GM19463 (cell line): ENCODE results near the gene PHACTR2.

Source experiments
- ATAC-seq: cut with Tn5 transposase; IDR thresholded peaks from one replicate; pipeline ENCODE4 v1.9.1; 2021; ENCODE audit warnings: mild to moderate bottlenecking, moderate library complexity; ENCODE audit not compliant: unreplicated experiment

The PHACTR2 gene

DNA sequence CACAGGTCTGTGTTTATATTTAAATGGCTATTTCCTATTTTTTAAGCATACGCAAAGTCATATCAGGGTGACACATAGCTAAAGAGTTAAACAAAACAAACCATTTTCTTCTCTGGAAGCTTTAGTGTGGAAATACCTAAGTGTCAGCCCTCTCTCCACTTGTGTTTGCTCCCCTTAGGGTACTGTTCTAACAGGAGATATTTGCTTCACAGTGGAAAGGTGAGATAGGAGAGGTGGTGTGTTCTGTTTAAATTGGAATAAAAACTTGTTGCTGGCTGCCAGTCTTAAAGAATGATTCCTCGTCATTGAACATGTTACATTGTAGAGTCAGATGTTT lies 18.9 kb downstream of the PHACTR2 start:
- no peak for ATAC-seq

DNA sequence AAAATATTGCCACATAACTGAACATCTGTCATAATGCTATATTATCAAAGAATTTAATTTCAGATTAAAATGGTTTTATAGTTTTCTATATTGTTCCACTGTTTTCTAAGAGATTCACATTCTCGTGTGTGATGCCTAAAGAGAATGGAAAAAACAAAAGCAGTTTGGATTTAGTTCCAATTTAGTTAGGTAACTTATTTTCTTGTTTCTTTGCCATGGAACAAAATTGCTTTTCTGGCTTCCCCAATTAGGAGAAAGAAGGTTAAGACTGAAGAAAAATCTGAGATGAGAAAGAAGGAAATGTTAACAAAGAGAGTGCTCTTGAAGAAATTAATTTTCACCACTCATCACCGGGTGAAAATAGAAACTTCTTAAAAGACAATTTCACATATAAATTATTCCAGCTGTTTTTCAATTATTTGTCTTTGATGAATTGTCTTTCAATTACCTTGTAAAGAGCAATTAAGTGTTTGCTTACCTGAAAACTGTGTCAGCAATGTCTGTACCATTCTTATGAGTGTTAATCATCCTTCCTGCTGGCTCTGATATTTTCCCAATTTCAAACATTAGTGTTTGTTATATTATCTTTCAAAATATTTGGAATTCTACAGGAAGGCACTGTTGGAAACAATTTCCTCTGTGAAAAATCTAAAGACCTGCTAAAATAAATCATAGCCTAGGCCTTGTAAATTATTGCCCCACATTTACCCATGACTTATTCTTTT lies 19.5 kb downstream of the PHACTR2 start:
- ATAC-seq, result no peak

DNA sequence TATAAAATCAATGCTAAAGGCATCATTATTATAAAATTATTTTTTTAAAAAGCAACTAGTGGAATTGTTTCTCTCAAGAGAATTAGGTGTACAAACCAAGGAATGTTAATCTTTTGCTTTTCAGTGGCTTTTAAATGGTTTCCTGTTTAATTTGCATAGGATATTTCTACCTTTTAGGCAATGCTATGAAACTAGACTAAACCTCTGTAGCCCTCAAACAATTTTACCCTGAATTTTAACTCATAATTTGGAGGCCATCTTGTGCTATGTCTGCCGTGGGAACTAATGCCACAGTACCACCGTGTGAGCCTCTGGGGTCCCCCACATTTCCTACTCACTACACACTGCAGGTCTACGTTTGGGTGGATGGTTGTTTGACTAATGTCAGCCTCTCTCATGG lies 20.6 kb downstream of the PHACTR2 start:
- no peak for ATAC-seq

DNA sequence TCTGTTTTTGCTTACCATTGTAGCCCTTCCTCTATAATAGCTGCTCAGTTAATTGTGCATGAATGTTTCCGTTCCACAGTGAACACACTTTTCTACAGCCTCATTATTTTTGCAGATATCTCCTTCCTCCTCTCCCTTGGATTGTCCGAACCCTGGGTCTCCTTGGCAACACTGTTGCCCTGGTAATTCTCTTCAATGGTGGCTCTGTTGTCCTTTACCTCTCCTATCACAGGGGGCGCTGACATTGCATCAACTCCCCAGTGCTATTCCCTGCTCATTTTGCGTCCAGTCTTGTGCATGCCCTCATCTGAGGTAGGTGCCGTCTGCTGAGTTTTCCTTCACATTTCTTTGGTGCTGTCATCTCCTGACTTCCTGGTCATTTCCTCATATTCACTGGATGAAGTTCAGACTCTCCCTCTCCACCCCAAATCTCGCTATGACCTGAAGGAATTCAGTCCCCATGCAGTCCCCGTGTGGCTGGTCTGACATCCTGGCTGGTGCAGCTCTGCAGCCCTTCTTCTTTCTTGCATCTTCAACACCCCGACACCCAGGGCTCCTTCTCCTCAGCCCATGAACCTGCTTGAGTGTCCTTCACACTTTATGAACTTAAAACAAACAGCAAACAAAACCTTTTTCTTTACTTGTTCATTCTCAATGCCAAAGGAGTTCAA lies 21.1 kb downstream of the PHACTR2 start:
- ATAC-seq, result no peak

DNA sequence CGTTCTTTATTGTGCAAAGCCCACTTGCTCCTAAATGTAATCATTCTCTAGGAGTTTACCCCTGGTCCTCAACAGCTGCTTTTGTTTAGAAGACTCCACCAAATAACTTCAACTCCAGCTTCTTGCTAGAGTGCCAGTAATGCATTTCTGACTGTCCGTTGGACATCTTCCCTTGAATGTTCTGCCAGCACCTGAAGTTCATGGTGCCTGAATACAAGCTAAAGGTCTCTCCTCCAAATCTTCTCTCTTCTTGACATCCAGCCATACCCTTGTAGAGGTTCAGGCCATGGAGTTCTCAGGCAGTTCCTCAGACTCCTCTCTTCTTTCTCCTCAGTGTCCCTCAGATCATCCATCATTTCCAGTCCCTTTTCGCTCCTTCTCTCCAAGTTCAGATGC lies 21.7 kb downstream of the PHACTR2 start:
- ATAC-seq, result no peak

DNA sequence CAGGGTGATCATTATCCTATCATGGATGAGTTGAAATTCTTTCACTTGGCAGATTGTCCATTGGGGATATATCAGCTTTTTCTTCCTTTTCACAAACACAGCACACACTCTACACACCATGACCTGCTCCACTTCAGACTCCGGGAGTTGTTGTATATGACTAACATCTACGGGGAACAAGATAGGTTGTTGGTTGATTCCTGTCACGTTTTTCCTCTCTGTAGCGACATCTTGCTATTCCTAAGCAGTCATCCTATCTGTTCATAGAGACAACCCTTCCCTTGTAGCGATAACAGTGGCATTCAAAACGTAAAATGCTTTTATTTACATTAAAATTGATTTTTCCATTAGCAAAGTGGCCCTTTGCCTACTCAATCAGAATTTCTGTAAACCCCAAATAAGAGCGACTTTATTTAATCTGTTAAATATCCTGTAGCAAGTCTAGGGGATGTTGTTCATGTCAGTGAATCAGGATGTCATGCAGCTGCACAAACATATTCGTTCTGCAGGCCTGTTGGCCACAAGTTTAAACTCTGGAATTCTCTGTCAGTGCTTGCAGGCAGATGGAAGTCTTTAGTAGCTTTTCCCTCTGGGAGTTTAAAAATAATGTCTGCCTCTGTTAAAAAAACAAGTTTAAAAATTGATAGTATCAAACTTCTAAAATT lies 23.1 kb downstream of the PHACTR2 start:
- no peak for ATAC-seq

DNA sequence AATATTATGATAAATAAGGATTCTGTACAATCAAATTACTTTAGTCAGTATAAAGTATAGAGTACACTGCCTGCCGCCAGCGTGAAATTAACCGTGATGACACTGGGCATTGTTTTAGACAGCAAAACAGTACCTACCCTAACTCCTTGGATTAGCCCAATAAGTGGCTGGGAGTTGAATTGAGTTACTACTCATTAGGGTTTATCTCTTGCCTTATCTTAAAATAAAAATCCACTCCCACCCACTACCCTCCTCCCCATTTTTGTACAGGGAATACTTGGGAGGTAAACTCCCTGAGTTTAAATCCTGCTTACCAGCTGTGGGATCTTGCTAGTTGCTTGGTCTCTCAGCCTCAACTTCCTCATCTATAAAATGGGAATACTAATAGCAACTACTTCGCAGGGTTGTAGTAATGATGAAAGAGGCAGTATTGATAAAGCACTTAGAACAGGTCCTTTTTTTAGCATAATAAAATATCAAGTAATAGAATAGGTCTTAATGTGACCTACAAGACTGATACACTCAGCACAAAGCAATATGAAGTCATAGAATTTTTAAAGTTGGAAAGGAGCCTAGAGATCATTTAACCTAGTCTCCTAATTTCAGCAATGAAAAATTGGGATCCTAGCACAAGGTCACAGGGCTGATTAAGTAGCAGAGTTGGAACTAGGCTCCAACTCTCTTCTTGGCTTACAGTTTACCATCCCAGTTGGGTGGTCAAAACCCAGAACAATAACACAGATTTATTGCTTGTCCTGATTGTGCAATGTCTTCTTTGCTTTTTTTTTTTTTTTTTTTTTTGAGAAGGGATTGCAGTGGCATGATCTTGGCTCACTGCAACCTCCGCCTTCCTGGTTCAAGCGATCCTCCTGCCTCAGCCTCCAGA lies 23.8 kb downstream of the PHACTR2 start:
- no peak for ATAC-seq

DNA sequence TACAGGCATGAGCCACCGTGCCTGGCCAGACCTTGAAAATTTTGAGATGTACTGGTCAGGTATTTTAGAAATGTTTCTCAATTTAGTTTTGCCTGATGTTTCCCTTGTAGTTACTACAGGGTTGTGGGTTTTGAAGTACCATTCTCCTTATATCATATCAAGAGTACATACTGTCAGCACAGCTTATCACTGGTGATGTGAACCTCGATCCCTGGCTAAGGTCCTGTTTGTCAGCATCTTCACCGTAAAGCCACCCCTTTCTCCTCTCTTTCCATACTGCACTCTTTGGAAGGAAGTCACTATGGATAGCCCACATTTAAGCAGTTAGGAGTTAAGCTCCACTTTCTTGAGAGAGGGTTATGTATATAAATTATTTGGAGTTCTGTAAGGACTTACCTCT lies 27.8 kb downstream of the PHACTR2 start:
- ATAC-seq, result no peak

DNA sequence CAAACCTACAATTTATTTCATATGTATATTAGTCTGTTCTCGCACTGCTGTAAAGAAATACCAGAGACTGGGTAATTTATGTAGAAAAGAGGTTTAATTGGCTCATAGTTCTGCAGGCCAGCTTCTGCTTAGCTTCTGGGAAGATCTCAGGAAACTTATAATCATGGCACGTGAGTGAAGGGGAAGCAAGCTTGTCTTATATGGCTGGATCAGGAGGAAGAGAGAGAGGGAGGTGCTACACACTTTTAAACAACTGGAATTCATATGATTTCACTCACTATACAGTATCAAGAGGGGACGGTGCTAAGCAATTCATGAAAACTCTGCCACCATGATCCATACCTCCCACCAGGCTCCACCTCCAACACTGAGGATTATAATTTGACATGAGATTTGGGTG lies 29.9 kb downstream of the PHACTR2 start:
- no peak for ATAC-seq

DNA sequence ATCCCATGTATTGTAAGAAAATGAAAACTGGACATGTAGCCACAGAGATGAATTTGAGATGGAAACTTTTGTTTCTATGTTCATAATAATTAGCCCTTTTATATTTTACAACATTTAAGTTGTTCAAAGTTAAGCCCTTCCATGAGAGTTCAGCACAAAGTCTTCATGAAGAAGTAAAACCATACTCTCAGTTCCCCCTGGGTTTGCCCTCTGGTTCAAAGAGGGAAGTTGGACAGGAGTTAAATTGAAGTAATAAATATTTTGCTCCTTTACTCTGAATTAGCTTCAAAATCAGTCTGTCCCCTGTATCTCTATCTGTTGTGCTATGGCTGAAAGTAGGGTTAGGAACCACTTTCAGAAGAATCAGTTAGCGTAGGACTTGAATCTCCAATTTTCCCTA lies 31.1 kb downstream of the PHACTR2 start:
- no peak for ATAC-seq

DNA sequence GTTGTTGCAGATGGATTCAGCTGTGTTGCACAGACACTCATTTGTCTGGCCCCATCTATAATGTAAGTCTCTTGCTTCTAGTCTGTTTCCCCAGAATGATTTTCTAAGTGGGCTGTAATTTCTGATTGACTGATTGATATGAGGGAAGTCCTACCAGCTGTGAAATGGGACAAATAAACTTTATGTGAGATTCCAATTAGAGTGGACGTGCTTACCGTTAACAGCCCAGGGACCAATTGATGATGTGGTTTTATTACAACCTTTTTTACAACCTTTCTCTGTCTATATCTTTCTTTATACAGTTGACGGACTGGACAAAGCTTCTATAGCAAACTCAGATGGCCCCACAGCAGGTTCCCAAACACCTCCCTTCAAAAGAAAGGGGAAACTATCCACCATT lies 33.9 kb downstream of the PHACTR2 start:
- no peak for ATAC-seq

DNA sequence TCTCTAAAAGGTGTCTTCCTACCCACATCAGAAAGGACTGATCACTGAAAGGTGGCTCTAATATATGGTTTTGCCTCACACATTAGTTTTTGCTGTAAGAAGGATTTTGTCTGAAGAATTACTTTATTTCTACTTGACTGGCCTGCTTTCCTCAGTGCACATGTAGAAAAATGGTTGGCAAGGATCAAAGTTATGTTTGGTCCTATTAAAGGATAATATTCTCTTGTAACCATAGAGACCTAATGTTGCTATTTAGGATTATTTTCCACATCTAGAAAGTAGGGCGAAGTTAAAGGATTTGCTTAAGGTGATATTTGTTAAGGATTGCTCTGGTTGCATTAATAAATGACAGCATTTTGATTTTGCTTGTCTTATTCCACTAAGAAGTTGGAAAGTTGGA lies 40.7 kb downstream of the PHACTR2 start:
- ATAC-seq, result no peak

DNA sequence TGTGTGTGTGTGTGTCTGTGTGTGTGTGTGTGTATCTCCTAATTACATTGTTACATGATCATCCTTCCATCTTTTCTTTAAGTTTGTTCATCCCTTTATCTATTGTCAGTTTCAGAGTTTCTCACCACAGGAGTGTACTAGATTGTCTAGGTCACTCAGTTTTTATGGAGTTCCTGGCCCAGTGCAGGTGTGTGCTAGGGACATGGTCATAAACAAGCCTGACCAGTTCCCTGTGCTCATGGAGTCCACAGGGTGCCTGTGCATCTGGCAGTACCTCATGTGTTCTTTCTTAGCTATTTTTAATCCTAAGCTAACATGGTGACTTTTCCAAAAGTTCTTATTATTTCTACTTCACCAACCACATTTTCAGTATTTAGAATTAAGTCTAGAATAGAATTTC lies 43.9 kb downstream of the PHACTR2 start:
- no peak for ATAC-seq

DNA sequence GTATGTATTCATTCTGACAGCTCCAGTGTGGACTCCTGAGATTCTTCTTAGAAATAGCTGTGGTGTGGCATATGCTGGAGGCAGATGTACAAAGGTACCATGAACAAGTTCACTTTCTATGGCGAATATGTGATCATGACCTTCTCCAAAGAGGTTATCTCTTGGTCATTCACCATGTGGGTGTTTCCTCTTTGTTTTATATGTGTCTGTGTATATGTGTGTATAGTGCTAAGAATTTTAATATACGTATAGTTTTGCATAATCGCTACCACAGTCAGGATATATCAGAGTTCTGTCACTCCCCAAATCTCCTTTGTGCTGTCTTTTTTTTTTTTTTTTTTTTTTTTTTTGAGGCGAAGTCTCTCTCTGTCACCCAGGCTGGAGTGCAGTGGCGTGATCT lies 47.1 kb downstream of the PHACTR2 start:
- ATAC-seq, result no peak

DNA sequence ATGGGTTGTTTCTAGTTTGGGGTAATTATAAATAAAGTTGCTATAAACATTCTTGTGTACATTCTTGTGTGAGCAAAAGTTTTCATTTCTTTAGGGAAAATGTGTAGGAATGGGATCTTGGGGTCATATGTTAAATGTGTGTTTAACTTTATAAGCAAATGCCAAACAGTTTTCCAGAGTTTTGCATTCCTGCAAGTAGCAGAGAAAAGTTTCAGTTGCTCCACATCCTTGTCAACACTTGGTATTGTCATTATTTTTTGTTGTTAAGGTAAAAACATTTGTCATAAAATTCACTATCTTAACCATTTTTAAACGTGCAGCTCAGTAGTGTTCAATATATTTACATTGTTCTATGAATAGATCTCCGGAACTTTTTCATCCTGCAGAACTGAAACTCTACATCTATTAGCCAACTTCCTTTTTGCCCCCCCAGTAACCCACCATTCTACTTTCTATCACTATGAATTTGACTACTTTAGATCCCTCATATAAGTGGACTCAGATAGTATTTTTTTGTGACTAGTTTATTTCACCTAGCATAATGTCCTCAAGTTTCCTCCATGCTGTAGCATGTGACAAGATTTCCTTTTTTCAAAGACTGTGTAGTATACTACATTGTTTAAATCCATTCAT lies 48.4 kb downstream of the PHACTR2 start:
- no peak for ATAC-seq

DNA sequence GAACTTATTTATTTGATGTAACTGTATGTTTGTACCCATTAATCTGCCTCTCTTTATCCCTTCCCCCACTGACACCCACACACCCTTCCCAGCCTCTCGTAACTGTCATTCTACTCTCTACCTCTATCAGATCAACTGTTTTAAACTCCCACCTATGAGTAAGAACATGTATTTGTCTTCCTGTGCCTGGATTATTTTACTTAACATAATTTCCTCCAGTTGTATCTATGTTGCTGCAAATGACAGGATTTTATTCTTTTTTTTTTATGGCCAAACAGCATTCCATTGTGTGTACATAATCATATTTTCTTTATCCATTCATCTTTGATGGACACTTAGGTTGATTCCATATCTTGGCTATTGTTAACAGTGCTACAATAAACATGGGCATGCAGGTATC lies 49.3 kb downstream of the PHACTR2 start:
- no peak for ATAC-seq

DNA sequence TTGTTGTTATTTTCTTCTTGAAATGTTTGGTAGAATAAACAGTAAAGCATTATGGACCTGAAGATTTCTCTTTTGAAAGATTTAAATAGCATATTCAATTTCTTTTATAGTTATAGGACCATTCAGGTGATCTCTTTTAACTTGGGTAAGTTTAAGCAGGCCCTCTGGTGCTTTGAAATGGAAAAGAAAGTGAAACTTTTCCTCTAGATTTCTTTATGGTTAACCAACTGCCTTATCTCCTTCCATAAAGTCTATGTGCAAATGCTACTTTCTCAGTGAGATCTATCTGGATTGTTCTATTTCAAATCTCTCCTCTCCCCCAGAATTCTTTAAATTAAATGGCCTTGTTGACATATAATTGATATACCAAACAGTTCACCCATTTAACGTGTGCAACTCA lies 54.0 kb downstream of the PHACTR2 start:
- ATAC-seq, result no peak

DNA sequence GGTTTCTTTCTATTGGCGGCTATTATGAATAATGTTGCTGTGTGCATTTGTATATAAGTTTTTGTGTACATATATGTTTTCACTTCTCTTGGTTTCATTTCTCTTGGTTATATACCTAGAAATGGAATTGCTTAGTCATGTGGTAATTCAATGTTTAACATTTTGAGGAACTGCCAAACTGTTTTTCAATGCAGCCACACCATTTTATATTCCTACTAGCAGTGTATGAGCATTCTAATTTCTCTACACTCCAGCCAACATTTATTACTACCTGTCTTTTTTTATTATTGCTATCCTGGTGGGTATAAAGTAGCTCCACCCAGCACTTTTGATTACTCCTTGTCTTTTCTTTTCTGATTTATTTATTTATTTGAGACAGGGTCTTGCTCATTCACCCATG lies 54.8 kb downstream of the PHACTR2 start:
- no peak for ATAC-seq

DNA sequence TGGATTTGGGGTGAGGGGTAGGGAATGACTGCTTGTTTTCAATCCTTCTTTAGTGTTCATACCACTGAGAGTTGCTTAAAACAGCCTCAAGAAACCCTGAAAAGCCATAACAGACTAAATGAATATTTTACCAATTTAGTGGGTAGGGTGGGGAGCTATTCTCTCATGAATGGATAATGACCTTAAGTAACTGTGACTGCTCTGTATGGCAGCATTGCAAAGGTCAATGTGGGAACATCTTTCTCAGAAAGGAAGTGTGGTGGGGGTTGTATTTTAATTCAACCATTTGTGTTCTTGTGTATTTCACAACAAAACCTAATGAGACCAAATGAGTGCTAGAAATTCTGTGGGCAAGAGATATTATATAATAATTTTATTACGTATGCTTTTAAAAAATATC lies 55.7 kb downstream of the PHACTR2 start:
- ATAC-seq, result no peak

DNA sequence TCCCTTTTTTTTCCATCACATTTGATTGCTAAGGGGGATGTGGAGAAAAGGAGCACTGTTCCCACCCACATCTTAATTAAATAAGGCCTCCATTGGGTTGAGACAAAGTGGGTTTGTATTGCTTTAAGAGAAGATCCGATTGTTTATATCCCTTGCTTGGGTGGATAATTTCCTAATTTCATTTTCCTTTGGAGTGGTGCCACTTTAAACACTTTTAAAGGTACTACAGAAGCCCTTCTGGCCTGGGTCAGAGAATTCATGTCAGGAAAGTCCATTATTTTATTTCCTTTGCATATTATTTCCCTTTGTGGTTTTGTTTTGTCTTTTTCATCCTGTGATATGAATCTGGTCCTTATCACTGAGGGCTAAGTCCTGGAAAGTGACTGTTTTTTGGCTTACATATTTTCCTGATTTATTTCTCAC lies 56.9 kb downstream of the PHACTR2 start:
- ATAC-seq, result no peak
